Measurements from ENCODE around the gene VPS13A.

The VPS13A gene

DNA sequence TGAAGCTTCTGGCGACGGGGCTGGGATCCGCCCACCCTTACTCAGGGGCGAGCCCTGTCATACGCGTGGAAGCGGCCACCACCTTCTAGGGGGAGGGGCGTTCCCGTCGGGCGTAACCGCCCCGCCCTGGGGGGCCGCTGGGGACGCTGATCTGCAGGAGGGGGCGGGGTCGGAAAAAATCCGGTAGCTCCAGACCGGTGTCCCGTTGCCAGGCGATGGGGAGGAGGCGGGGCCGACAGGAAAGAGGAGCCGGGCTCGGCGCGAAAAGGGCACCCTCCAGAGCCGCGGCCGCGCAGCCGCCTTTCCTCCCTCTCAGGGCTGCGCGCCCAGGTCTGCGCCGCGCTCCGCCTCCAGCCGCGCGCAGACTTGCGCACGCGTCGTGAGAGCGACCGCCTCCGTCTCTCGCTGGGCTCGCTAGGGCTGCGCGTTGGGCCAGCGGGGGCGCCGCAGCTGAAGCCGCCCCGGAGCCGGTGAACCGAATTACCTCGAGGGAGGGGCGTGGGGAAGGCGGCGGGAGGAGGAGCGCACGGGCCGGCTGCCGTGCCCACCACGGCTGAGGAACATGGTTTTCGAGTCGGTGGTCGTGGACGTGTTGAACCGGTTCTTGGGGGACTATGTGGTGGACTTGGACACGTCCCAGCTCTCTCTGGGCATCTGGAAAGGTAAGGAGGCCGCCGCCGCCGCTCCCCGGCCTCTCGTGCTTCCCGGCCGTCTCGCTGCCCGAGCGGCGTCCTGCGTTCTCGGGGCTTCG lies at the start of gene VPS13A:
VPS13A (plus strand) TSS at position 392 of the 751 bp plus-strand sequence; CDS start at position 563, 171 bp downstream.
- DNase-seq (ENCODE audit: low spot score) = peak; percentile 89

- DNase-seq (ENCODE audit: low spot score) = no peak
Measured at GRCh38 chr9:77128125-77128789, 49.1 kb upstream of the VPS13A start.

DNA sequence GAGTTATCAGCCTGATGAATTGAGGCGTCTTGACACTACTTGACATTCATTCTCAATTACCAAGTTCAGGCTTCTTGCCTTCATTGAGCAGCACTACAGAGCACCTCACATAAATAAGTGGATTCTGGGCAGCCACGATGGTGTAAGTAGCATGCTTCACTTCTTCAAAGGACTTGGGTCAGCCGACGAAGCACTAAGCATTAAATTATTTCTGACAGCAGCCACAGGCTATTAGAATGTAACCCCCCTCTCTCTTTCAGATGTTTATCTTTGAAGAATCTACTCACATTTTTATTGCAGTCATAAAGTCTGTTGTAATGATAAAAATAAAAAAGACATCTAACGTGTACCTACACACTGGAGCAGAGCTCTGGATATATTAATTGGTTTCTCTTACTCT lies 45.9 kb upstream of the VPS13A start:
- no peak for DNase-seq (ENCODE audit: low spot score)

DNA sequence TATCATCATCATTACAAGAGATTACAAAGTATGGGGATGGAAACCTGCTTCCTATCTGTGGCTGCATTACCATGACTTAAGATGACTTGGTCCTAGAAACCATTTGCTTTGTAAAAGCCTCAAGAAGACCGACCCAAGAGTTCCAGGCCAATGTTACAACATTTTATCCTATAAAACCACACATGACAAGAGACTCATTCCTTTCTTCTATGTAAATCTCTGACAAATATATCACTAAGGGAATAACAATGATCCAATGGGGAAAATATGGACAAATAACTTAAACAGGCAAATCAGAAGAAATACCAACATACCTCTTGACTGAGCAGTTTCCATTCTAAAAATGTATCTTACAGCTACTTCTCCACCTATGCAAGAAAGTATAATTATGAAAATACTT lies 44.3 kb upstream of the VPS13A start:
- no peak for DNase-seq (ENCODE audit: low spot score)

DNA sequence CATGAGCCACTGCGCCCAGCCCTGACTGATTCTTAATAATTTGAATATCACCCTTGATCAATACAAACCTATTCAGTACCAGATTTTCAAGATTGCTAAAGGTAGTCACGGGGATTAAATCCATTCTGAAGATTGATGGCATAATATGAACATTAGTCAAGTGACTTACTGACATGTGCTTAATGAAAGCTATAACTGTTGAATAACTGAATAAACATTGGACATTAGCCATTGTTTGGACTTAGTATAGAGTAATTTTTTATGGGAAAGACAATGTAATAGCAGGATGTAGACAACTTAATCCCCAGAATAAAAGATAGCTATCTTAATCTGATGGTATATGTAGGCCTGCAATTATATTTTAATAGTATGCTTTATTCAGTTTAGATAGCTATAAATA lies 35.0 kb upstream of the VPS13A start:
- no peak for DNase-seq (ENCODE audit: low spot score)

GRCh38 chr9:77149879-77150278 lies 27.5 kb upstream of the VPS13A start:
- no peak for DNase-seq (ENCODE audit: low spot score)

DNA sequence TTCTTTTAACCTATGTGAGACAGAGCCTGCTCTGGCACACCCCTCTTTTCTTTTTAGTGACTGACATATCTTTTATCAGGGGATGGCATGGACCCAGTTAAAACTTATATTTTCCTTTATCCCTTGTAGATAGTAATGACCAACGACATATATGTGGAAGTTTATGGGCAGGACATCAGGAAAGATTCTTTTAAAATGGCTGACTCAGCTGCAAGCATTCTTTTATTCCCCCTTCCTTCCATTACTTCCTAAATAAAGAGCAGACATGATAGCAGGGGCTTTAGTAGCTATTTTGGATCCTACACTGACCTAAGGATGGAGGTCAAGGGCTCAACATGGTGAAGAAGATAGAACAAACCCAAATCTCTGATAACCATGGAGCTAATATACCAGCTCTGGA lies 25.0 kb upstream of the VPS13A start:
- no peak for DNase-seq (ENCODE audit: low spot score)

GRCh38 chr9:77156646-77157371 lies 20.5 kb upstream of the VPS13A start:
- DNase-seq (ENCODE audit: low spot score) = no peak

DNA sequence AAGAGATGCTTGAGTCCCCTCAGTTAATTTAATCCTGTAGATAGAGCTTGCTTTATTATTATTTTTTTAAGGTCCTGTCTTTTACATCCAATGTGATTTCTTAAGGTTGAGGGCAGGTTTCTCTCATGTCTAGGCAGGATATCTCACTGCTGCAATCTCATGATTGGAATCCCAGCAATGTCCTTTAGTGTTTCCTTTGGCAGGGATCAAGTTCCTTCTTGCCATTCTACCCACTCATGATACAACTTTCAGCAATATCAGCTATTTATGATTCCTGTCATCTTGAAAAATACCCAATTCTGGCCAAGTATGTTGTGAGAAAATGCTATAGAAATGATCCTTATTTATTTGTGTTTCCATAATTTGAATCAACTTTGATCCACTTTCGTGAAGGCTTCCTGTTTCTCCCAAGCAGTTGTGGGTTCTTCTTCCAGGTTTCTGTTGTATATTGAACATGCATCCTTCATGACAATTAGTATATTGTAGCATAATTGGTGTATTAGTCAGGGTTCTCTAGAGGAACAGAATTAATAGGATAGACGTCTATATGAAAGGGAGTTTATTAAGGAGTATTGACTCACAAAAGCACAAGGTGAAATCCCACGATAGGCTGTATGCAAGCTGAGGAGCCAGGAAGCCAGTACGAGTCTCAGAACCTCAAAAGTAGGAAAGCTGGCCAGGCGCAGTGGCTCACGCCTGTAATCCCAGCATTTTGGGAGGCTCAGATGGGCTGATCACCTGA lies 18.4 kb upstream of the VPS13A start:
- no peak for DNase-seq (ENCODE audit: low spot score)

DNA sequence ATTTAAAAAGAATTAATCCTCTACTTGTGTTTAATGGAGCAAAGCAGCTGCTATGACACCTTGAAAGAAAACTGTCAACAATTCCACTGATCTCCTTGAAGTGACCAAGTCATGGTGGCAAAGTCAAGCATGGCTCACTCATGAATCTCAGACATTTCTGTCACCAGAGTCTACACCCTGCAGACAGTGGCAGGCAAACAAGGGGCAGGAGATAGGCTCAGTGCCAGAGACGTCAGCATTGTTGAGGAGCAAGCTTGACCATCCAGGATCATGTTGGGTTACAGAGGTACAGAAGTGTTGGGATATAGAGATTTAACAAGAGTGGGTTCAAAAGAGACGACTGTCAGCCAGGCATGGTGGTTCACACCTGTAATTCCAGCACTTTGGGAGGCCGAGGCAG lies 16.1 kb upstream of the VPS13A start:
- no peak for DNase-seq (ENCODE audit: low spot score)

- DNase-seq (ENCODE audit: low spot score) = no peak
Measured at GRCh38 chr9:77161966-77162365, 15.4 kb upstream of the VPS13A start.

GRCh38 chr9:77162366-77162765 lies 15.0 kb upstream of the VPS13A start:
- DNase-seq (ENCODE audit: low spot score) = no peak

DNA sequence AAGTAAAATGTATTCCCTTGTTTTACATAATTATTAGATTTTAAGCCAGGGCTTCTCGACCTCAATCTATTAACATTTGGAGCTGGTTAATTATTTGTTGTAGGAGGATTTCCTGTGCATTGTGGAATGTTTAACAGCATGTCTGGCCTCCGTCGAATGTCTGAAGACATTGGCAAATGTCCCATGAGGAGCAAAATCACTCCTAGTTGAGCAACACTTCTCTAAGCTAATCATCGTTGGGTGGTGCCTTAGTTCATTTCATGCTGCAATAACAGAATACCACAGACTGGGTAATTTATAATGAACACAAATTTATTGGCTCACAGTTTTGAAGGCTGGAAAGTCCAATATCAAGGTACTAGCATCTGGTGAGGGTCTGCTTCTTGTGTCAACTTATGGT lies 13.4 kb upstream of the VPS13A start:
- no peak for DNase-seq (ENCODE audit: low spot score)

DNA sequence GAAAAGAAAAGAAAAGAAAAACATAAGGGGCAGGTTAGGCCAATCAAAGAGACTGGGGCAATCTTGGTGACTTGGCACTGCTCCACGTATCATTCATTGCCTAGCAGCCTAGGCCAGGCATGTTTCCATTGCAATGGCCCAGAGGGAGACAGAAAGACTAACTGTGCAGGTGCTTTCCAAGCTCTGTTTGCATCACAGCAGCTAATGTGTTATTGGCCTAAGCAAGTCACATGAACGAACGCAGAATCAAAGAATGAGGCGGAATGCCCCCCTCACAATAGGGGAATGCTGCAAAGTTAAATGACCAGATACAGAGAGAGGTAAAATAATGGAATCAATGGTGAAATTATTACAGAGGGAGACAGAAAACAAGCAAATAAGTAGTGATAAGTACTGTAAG lies 11.1 kb upstream of the VPS13A start:
- no peak for DNase-seq (ENCODE audit: low spot score)

DNA sequence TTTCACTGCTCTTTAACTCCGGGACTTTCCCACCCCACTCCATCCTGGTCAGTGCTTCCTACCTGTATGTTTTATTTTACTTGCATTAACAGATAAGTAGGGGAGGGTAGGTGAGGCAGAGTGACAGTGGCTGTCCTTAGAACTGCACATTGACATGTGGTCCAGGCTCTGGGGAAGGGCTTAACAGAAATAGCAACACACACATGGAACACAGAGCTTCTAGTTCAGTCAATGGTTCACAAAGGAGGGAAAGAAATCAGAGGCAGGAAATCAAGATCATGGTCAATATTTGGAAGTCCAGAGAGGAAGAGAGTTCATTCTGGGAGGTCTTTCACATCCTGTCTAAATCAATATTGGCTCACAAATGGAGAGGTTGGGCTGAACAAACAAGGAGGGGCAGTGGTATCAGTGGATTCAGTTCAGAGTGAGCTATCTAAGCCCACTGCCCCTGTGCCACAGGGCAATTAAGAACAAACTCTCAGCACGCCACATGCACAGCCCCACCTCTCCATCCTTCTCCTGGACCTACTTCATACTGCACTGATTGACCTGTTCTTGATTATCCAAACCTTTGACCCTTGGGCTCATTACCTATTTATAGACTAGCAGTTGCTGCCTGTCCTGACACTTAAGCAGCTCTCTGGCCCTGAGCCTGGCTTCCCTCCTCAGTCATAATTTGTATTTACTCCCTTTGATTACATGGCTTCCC lies 6.2 kb upstream of the VPS13A start:
- DNase-seq (ENCODE audit: low spot score) = no peak

GRCh38 chr9:77175151-77175550 lies 2.2 kb upstream of the VPS13A start:
- DNase-seq (ENCODE audit: low spot score) = no peak

GRCh38 chr9:77176106-77176505 lies 1.2 kb upstream of the VPS13A start:
- DNase-seq (ENCODE audit: low spot score) = no peak

GRCh38 chr9:77176686-77177142 lies 620 bp upstream of the VPS13A start:
- DNase-seq (ENCODE audit: low spot score) = no peak

GRCh38 chr9:77177894-77178794 lies 810 bp downstream of the VPS13A start:
- peak; percentile 46 for DNase-seq (ENCODE audit: low spot score)

DNA sequence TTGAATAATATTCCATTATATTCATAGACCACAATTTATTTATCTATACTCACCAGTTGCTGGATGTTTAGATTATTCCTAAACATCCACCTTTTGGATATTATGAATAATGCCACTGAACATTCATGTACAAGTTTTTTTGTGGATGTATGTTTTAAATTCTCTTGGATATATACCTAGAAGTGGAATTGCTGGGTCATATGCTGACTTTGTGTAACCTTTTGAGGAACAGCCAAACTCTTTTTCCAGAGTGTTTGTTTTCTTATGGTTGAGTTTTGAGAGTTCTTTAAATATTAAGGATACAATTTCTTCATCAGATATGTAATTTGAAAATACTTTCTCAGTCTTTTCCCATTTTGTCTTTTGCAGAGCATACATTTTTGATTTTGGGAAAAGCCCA lies 2.7 kb downstream of the VPS13A start:
- DNase-seq (ENCODE audit: low spot score) = no peak

DNA sequence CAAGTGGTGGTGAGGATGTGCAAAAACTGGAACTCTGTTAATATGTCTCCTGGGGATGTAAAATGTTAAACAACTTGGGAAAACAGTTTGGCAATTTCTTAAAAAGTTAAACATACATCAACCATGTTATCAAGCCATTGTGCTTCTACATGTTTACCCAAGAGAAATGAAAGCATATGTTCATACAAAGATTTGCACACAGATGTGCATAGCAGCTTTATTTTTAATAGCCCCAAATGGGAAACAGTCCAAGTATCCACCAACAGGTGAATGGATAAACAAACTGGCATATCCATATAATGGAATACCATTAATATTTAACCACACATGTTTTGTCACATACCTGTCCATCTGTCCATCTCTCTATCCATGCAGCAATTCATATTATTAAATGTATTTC lies 6.2 kb downstream of the VPS13A start:
- DNase-seq (ENCODE audit: low spot score) = no peak

All from hematopoietic multipotent progenitor cell treated with erythropoietin and hydrocortisone succinate and interleukin-3 and kit ligand, for 15 days (in vitro differentiated cells).